ENCODE results near the gene FASLG.
"Not testable (repeated sequence)": the region's sequence is repeated elsewhere in the genome, so short reads cannot be mapped to it uniquely, and the experiment has no call there.

The FASLG gene

DNA sequence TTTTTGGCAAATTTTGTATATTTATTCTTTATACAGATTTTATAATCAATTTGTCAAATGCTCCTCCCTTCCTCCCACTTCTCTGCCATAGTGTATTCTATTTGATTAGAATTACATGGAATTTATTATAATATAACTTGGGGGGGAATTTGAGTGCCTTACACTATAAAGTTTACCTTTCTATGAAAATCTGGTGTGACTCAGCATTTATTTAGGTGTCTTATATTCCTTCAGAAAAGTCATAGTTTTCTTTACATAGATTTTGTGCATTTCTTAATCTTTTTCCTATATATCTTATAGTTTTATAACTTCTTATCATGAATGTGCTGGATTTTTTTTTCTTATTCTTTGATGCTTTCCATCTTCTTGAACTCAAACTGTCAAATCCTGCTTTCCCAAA lies 21.3 kb downstream of the FASLG start:
- DNase-seq (ENCODE audit: low read depth): no peak
- H3K4me3 ChIP-seq (ENCODE audit: low read length): no peak overlapping the region
- no peak for TF ChIP-seq CTCF (conservative IDR thresholded peaks at IDR 0.05; ENCODE audit: low read length)

- no peak for TF ChIP-seq CTCF (conservative IDR thresholded peaks at IDR 0.05; ENCODE audit: low read length)
- no peak for DNase-seq (ENCODE audit: low read depth)
- H3K4me3 ChIP-seq (ENCODE audit: low read length): no peak overlapping the region
These were observed 21.9 kb downstream of the FASLG start for GRCh38 chr1:172680733-172681275.

- no peak overlapping the region for H3K4me3 ChIP-seq (ENCODE audit: low read length)
- TF ChIP-seq CTCF (conservative IDR thresholded peaks at IDR 0.05; ENCODE audit: low read length): no peak
- no peak for DNase-seq (ENCODE audit: low read depth)
These were observed 23.9 kb downstream of the FASLG start for GRCh38 chr1:172682812-172683211.

DNA sequence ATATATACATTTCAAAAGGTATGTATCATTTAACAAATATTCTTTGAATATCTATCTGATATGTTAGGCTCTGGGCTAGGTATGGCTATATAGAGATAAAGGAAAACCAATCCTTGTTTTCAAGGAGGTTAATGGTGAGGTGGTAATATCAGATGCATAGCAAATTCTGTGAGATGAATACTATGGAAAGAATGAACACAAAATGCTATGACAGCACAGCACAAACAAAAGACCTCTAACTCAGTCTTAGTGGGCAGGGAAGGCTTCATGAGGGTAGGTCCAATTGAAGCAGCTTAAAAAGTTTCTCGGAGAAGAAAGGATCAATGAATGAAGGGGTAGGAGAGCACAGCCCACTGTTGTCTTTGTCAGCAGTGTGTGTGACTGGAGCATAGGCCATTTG lies 27.2 kb downstream of the FASLG start:
- H3K4me3 ChIP-seq (ENCODE audit: low read length): no peak overlapping the region
- no peak for TF ChIP-seq CTCF (conservative IDR thresholded peaks at IDR 0.05; ENCODE audit: low read length)
- DNase-seq (ENCODE audit: low read depth): no peak

GRCh38 chr1:172688428-172689085 lies 29.7 kb downstream of the FASLG start:
- H3K4me3 ChIP-seq (ENCODE audit: low read length); DNase-seq (ENCODE audit: low read depth): not testable (repeated sequence)

DNA sequence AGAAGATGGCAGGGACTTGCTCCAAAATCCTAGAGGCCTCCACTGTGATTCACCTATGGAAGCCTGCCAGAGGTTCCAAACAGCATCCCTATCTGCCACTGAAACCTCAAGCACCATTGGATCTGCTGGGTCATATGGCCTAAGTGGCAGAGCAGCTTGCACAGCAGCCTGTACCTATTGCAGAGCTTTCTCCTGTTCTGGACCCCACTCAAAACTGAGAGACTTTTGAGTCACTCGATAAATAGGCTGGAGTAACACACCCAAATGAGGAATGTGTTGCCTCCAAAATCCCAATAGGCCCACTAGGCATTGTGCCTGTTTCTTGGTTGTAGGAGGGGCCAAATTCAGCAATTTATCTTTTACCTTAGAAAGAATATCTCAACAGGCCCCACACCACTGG lies 32.0 kb downstream of the FASLG start:
- H3K4me3 ChIP-seq (ENCODE audit: low read length): not testable (repeated sequence)
- peak; percentile 2 for DNase-seq (ENCODE audit: low read depth)

GRCh38 chr1:172697534-172698002 lies 38.7 kb downstream of the FASLG start:
- H3K4me3 ChIP-seq (ENCODE audit: low read length): no peak overlapping the region
- no peak for DNase-seq (ENCODE audit: low read depth)
- TF ChIP-seq CTCF (conservative IDR thresholded peaks at IDR 0.05; ENCODE audit: low read length): no peak

GRCh38 chr1:172698224-172698623 lies 39.3 kb downstream of the FASLG start:
- TF ChIP-seq CTCF (conservative IDR thresholded peaks at IDR 0.05; ENCODE audit: low read length): no peak
- no peak for DNase-seq (ENCODE audit: low read depth)
- H3K4me3 ChIP-seq (ENCODE audit: low read length): no peak overlapping the region

Data from AG10803 (cell line).